GM15510 (cell line): Measurements from ENCODE around the gene UNC50.

ENCODE experiments used
- POLR2A ChIP-seq: IDR thresholded peaks from 3 replicates; pipeline ENCODE4 v1.6.1; 2011; ENCODE audit warnings: borderline replicate concordance; ENCODE audit not compliant: insufficient read length; ENCODE audit errors: extremely low read depth

Gene UNC50

DNA sequence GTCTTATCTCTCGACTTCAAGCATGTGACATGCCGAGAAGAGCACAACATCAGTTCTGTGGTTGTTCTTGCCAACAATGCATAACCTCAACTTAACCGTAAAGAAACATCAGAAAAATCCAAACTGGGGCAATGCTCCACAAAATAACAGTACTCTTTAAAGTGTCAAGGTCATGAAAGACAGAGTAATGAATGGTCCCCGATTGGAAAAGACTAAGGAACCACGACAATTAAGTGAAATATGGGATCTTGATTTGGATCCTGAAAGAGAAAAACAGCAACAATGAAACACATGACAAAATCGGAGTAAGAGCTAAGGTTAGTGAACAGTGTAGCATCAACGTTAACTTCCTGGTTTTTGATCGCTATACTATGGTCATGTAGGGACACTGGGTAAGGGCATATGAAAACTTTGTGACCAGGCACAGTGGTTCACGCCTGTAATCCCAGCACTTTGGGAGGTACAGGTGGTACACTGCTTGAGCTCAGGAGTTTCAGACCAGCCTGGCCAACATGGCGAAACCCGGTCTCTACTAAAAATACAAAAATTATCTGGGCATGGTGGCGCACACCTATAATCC, 55.2 kb downstream of the UNC50 start:
- TF ChIP-seq POLR2A: no peak

GRCh38 chr2:98664323-98664722, 55.9 kb downstream of the UNC50 start:
- no peak for TF ChIP-seq POLR2A

DNA sequence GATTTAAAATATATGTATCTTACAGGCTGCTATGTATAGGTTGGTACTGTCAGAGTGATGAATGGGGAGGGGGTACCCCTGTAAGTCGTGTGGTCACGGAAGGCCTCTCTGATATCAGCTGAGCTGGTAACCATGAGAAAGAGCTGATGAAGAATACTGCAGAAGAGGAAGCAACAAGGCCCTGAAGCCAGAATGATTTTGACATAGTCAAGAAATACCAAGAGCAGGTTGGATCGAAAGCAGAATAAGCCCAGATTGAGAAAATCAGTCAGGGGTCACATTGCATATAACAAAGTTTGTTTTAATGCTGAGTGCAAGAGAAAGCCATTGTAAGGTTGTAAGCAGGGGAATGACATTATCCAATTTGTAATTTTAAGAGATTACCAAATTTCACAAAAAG, 57.3 kb downstream of the UNC50 start:
- no peak for TF ChIP-seq POLR2A
